Muscle of back (tissue), 13 donors: Measurements from ENCODE around the gene RYK. TPM values are rescaled to one million over a fixed set of nuclear protein-coding genes. Genes with fewer than 3 reads are reported as not detected.
A peak's percentile ranks its signal among the peaks of the same experiment; 100 is the strongest.
"Not testable (repeated sequence)": the region's sequence is repeated elsewhere in the genome, so short reads cannot be mapped to it uniquely, and the experiment has no call there.

Experiments used
- DNase-seq, 3 donors: peaks; one replicate each; pipeline versions ENCODE4 v3.0.0 to v3.0.0-alpha.2; 2013
- long read RNA-seq, 9 donors: transcript quantifications; one replicate each; lab custom pipeline, GENCODE V29; 2026
- polyA plus RNA-seq, 10 donors: library from polyadenylated mRNA; unstranded; fragments of 120-200 nt; gene quantifications; one replicate each; pipeline ENCODE4 v1.2.1, GENCODE V29; 2013; ENCODE audit not compliant: insufficient read length in 10 of 10

The RYK gene
- 10 to 100 TPM; 49.3 to 74.0 (median 61.0) TPM for polyA plus RNA-seq
- long read RNA-seq, donor 1, partial matches to known transcripts = 8 of 12 reads
- long read RNA-seq, donor 1, other reads (novel, unspliced or antisense) = 0 of 12 reads
- long read RNA-seq, donor 2, full-length matches to known transcripts = 5 of 5 reads
- long read RNA-seq, donor 2, partial matches to known transcripts = 0 of 5 reads
- long read RNA-seq, donor 2, other reads (novel, unspliced or antisense) = 0 of 5 reads
- long read RNA-seq, donor 3 = 0 reads
- long read RNA-seq, donor 4, partial matches to known transcripts = 0 of 3 reads
- long read RNA-seq, donor 4, other reads (novel, unspliced or antisense) = 0 of 3 reads
- long read RNA-seq, donor 5, full-length matches to known transcripts = 9 of 9 reads
- long read RNA-seq, donor 5, partial matches to known transcripts = 0 of 9 reads
- long read RNA-seq, donor 5, other reads (novel, unspliced or antisense) = 0 of 9 reads
- long read RNA-seq, donor 6, transcript RYK-209 (15 exons, 2,934 nt) = major isoform, 6 of 17 reads
- long read RNA-seq, donor 6, transcript RYK-201 (15 exons, 2,667 nt) = major isoform, 6 of 17 reads
- long read RNA-seq, donor 6, partial matches to known transcripts = 5 of 17 reads
- long read RNA-seq, donor 6, other reads (novel, unspliced or antisense) = 0 of 17 reads
- long read RNA-seq, donor 7, partial matches to known transcripts = 0 of 5 reads
- long read RNA-seq, donor 7, other reads (novel, unspliced or antisense) = 0 of 5 reads
- long read RNA-seq, donor 8, partial matches to known transcripts = 13 of 17 reads
- long read RNA-seq, donor 8, other reads (novel, unspliced or antisense) = 0 of 17 reads
- long read RNA-seq, donor 9, partial matches to known transcripts = 0 of 1 reads
- long read RNA-seq, donor 9, other reads (novel, unspliced or antisense) = 0 of 1 reads

- DNase-seq = peak; percentile 82 to 96 (median 92)
Measured at GRCh38 chr3:134250717-134251220, at the start of gene RYK. TSS of gene RYK (minus strand) at chr3:134250859. CDS start at chr3:134250654, 205 bp downstream.

GRCh38 chr3:134299888-134300206 lies 49.2 kb upstream of the RYK start:
- no peak for DNase-seq

- DNase-seq = peak in 2 of 3 donors; percentile 58 to 76
Measured at GRCh38 chr3:134299185-134299887, 48.7 kb upstream of the RYK start.

DNA sequence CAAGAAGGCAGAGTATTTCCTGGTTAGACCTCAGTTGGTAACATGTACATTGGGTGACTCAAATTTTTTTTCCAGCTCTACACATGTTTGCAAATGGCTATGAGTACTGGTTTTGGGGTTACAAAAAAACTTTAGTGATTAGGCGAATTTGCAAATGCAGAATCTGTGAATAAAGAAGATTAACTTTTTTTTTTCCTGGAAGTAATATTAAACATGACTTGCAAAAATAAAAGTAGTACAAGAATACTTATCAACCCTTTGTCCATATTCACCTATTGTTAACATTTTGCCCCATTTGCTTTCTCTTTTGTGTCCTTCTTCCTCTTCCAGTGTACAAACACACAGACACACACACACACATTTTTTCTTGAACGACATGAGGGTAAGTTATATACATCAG lies 47.6 kb upstream of the RYK start:
- no peak for DNase-seq

DNA sequence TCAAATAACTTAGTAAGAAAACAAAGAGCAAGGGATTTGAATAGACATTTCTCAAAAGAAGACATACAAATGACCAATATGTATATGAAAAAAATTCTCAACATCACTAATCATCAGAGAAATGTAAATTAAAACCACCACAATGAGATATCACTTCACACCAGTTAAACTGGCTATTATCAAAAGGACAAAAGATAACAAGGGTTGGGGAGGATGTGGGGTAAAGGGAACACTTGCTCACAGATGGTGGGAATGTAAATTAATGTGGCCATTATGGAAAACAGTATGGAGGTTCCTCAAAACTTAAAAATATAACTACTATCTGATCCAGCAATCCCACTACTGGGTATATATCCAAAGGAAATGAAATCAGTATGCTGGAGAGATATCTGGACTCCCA lies 46.0 kb upstream of the RYK start:
- DNase-seq = no peak

- no peak for DNase-seq
Measured at GRCh38 chr3:134295930-134296329, 45.3 kb upstream of the RYK start.

DNA sequence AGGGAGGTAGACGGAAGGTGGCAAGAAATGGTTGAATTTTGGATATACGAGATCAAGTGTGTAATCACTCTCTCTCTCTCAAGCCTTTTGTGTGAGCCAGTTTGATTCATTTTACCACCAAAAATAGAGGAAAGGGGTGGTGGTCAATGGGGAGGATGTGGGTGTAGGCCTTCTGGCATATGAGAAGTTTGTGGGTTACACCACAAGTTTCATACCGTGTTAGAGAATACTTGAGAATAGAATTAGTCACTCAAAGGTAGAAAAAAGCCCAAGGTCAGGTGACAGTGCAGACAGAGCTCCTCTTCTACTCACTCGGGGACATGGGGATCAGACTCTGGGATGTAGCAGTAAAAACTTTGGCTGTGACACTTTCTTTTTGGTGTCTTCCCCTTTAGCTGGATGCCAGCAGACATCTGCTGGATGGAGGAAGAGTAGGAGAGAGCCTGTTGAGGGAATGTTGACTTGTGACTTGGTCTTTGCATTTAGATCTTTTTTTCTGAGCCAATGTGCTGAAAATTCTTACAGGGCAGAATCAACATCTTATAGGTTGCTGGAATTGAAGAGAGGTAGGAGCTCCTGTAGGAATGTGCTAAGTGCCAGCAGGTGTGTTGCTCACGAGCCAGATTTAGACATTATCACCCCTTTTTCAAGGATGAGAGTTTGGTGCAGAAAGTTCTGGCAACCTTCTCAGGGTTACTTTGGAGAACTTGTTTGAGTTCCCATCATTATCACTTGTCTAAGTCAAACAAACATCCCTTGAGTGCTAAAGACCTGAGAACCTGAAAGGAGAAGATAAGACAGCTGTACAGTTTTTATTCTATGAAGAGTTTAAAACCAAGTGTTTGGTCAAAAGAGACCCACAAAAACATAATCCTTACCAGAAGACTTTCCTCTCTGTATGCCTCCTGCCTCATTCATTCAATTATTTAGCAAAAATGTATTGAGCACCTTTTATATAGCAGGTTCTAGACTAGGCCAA lies 43.9 kb upstream of the RYK start:
- no peak for DNase-seq

GRCh38 chr3:134291319-134292254 lies 40.9 kb upstream of the RYK start:
- peak; percentile 53 to 87 (median 78) for DNase-seq

DNA sequence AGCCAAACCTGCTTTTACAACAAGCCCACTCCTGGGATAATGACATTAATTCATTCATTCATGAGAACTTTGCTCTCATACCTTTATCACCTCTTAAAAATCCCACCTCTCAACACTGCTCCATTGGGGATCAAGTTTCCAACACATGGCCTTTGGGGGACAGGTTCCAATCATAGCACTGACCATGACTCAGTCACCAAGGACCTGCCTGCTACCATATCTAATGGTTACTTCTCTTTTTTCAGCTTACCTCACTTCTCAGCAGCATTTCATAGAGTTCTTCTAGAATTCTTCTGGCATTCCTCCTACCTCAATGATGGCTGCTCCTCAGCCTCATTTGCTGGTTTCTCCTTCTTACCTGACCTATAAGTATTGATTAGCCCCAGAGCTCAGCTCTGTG lies 36.9 kb upstream of the RYK start:
- DNase-seq = no peak

- no peak for DNase-seq
Measured at GRCh38 chr3:134284438-134284837, 33.8 kb upstream of the RYK start.

DNA sequence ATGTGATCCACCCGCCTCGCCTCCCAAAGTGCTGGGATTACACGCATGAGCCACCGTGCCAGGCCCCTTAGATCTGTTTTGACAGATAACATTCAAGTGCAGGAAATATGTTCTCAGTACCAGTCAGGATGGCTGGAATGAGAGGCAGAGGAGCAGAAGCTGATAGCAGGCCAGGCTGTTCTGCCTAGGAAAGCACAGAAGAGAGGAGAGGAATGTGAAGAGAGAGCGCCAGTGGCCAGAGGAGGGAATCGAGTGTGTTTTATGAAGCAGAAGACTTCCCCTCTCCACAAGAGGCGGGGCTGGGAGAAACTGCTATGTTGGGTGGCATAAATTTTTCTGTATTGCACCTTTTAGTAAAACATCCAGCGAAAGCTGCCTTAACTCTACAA lies 32.0 kb upstream of the RYK start:
- DNase-seq = no peak

DNA sequence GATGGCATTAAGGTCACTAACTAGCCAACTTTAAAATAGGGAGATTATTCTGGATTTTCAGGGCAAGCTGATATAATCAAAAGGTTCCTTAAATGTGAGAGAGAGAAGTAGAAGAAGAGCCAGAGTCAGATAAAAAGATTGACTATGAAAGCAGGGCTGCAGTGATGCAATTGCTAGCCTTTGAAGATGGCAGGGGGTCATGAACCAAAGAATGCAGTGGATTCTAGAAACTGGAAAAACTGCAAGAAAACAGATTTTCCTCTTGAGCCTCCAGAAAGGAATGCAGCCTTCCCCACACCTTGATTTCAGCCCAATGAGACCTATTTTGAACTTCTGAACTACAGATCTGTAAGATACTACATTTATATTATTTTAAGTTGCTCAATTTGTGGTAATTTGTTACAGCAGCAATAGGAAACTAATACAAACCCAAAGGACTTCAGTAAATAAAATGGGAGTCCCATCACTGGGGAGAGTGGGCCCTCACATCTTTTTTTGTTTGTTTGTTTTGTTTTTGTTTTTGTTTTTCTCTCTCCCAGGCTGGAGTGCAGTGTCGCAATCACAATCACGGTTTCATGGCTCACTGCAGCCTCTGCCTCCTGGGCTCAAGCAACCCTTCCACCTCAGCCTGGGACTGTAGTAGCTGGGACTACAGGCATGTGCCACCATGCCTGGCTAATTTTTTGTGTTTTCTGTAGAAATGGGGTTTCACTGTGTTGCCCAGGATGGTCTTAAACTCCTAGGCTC lies 31.4 kb upstream of the RYK start:
- DNase-seq = no peak

DNA sequence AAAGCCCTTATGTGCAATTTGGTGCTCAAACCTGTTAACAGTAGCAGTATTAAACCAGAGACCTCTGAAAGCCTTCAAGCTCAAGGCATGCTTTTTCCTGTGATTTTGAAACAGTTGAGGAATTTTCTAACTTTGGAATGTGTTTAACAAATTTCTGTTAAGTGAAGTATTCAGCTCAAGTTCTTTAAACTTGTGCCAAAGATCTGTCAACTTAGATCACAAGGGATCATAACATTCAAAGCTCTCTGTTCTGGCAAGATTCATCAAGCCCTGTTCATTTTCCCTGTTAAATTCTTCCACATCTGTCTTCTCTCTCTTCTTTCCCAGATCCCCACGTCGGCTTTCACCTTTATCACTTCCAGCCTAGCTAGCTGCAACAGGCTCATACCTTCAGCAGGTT lies 28.8 kb upstream of the RYK start:
- DNase-seq = peak in 1 of 3 donors; percentile 39

GRCh38 chr3:134277066-134277660 lies 26.5 kb upstream of the RYK start:
- no peak for DNase-seq

- DNase-seq = no peak
Measured at GRCh38 chr3:134276086-134276485, 25.4 kb upstream of the RYK start.

- not testable (repeated sequence) for DNase-seq
Measured at GRCh38 chr3:134275110-134275509, 24.5 kb upstream of the RYK start.

GRCh38 chr3:134274571-134274970 lies 23.9 kb upstream of the RYK start:
- no peak for DNase-seq

DNA sequence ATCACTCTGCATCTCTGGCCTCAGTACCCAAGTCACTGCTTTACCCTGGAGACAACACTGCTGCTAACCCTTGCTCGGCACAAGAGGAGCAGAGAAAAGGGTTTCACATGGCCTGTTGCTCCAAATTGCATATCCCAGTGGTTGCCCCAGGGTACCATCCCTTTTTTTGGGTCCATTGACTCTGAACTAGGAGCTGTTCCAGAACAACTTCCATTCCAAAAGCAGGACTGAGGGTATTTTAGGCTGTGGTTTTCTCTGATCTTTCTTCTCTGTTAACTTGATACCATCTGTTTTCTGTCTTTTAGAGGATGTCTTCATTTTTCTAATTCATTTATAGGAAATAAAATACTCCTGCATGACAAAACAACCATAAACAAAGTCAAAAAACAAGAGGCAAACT lies 17.3 kb upstream of the RYK start:
- no peak for DNase-seq
